GM18873 (cell line): ENCODE results near the gene GTPBP10.

Experiments
- ATAC-seq: cut with Tn5 transposase; IDR thresholded peaks from one replicate; pipeline ENCODE4 v1.9.1; 2021; ENCODE audit warnings: mild to moderate bottlenecking, moderate library complexity, moderate number of reproducible peaks; ENCODE audit not compliant: unreplicated experiment, low FRiP score

Gene GTPBP10

GRCh38 chr7:90351987-90352386 lies 5.5 kb downstream of the GTPBP10 start:
- no peak for ATAC-seq

GRCh38 chr7:90383422-90383821 lies 36.9 kb downstream of the GTPBP10 start:
- no peak for ATAC-seq

- ATAC-seq: no peak
Observed at GRCh38 chr7:90383861-90384260, 37.3 kb downstream of the GTPBP10 start.

DNA sequence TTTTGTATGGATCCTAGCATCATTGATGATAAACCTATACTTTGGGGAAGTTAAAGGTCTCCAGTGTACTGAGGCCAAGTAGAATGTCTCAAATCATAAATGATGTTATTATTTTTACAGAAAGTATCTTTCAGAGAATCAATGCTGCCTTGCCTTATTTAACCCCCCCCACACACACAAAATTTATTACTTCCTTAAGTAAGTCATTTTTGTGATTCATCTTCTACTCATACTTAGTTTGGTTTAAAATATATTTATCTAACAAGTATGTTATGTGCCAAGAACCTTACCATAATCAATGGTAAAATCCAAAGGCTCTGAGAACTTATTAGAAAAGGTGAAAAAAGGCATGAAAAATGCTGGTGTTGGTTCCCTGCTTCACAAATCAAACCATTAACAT lies 37.9 kb downstream of the GTPBP10 start:
- no peak for ATAC-seq

DNA sequence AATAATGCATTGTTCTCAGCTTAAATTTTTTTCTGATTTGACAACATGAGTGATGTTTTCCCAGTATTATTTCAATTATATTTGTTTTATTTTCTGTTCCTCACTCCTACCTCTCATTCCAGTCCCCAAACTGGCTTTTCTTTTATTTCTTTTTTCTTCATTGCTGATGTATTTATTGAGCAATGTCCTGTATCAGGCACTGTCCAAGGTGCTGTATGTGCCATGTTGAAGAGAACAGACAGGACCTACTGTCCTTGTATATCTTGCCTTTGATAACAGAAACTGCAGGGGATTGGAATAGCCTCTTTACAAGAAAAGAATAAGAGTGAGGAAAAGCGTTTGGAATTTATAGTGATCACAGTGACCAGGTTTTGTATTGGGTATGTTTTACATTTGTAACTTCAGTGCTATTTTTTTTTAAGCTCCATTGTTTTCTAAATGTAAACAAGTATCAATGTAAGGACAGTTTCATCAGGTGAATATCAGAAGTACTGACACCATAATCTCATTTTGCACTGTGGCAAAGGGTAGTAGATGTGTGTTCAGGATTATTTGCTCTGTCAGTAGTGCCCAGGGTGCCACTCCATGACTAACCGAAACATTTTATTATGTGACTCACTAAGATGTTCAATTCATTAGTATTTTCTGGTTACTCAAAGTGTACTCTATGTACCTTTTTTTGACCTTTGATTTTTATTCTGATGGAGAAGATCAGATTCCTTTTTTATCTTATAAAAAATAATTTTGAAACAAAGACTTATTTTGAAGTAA lies 41.1 kb downstream of the GTPBP10 start:
- no peak for ATAC-seq

DNA sequence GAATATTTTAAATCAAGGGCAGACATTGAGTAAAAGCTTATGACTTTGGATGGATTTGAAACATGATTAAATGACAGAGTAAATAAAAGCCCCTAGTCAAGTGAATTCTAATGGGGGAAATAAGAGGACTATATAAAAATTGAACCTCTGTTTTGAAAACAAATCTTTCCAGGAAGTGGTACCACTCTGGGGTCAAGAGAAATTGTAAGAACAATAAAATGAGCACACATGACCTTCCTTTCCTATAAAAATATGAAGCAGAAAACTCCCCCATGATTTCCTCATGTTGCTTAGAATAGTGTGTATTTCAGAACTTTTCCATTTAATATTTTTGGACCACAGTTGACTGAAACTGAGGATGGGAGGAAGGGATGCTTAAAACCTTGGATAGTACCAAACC lies 44.4 kb downstream of the GTPBP10 start:
- ATAC-seq: no peak

DNA sequence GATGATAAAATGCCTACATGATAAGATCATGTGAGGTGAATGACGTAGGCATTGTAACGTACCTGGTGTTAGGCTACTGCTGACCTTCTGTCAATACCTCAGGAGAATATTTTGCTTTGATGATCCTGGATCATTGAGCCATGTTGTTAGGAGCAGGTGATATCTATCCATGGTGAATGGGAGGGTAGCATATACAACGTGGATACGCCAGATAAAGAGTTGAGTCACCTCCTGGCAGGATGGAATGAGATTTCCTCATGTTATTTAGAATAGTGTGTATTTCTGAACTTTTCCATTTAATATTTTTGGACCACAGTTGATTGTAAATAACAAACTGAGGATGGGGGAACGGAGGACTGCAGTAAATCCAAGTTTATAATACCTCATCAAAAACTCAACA lies 45.0 kb downstream of the GTPBP10 start:
- ATAC-seq: no peak

DNA sequence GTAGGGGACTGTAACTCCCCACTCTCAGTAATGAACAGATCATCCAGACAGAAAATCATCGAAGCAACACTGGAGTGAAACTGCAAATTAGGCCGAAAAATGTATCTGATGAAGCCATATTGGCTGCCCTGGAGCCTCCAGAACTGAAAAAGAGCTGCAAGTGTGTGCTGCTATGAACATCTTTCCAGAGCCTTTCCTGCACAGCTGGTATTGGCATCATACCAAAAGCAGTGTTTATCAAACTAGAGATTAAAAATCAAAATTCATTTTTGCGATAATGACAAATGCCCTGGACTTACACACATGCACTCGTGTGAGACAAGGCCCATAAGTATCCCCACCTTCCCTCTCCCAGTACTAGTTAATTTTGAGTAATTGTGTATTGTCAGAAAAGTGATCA lies 49.9 kb downstream of the GTPBP10 start:
- no peak for ATAC-seq

GRCh38 chr7:90401989-90402388 lies 55.5 kb downstream of the GTPBP10 start:
- ATAC-seq: no peak

- ATAC-seq: no peak
Observed at GRCh38 chr7:90402785-90403173, 56.3 kb downstream of the GTPBP10 start.

- ATAC-seq: peak; percentile 96
Observed at GRCh38 chr7:90403174-90404113, 56.9 kb downstream of the GTPBP10 start, which contains the start of gene CLDN12. Gene CLDN12 (plus strand): TSS chr7:90403461. CDS start chr7:90412677, 9,216 bp downstream.

- no peak for ATAC-seq
Observed at GRCh38 chr7:90404777-90405176, 58.3 kb downstream of the GTPBP10 start.

GRCh38 chr7:90407484-90407821 lies 60.9 kb downstream of the GTPBP10 start:
- no peak for ATAC-seq

GRCh38 chr7:90408142-90408541 lies 61.6 kb downstream of the GTPBP10 start:
- no peak for ATAC-seq

GRCh38 chr7:90409667-90410066 lies 63.2 kb downstream of the GTPBP10 start:
- no peak for ATAC-seq

- no peak for ATAC-seq
Observed at GRCh38 chr7:90411510-90411909, 65.0 kb downstream of the GTPBP10 start.

GRCh38 chr7:90412458-90413184 lies 66.1 kb downstream of the GTPBP10 start:
- ATAC-seq: peak; percentile 57

DNA sequence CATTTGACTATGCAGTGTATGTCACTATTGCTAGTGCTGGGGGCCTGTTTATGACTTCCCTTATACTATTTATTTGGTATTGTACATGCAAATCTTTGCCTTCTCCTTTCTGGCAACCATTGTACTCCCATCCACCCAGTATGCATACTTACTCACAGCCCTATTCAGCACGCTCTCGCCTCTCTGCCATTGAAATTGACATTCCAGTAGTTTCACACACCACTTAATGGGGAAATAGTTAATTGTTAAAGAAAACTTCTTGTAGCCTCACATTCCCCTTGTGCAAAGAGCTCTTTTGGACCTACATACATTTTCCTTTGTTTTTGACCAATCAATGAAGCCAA lies 66.6 kb downstream of the GTPBP10 start:
- no peak for ATAC-seq

DNA sequence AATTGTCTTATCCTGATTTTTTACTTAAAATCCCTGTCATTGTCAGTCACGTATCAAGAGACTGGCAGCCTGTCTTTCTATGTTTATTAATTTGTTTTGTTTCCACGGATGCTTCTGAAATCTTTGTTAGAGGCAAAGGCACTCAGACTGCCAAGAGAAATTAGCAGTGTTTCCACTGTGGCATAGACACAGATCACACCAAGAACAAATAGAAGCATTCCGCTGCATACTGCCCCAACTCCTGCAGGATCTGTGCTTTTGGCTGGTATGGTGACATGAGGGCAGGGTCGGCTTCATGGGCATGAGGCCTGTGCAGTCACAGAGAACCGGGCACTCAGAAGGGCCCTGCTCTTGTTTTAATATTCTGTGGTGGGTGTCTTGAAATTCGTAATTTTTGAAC lies 75.1 kb downstream of the GTPBP10 start:
- ATAC-seq: no peak

GRCh38 chr7:90424720-90425119 lies 78.2 kb downstream of the GTPBP10 start:
- peak; percentile 98 for ATAC-seq

DNA sequence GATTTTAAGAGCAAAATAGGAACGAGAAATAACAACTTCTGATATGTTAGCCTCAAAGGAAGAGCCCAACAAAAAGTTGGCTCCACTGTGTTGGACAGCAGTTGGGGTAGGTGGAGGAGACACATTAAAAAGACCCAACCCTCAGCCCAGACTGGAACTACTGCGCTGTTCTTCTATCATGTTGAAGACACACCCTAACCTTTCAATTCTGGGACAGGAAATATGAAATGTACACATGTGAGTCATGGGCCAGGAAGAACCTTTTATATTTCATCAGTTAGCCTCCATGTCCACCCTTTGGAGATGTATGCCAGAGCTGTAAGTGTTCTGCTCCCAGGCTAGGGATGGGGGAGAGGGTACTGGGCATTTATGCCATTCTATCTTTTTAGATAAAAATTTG lies 78.9 kb downstream of the GTPBP10 start:
- ATAC-seq: no peak
